ENCODE measurements around the gene MRPS34.
"Not testable (repeated sequence)": the region's sequence is repeated elsewhere in the genome, so short reads cannot be mapped to it uniquely, and the experiment has no call there.

Gene MRPS34

DNA sequence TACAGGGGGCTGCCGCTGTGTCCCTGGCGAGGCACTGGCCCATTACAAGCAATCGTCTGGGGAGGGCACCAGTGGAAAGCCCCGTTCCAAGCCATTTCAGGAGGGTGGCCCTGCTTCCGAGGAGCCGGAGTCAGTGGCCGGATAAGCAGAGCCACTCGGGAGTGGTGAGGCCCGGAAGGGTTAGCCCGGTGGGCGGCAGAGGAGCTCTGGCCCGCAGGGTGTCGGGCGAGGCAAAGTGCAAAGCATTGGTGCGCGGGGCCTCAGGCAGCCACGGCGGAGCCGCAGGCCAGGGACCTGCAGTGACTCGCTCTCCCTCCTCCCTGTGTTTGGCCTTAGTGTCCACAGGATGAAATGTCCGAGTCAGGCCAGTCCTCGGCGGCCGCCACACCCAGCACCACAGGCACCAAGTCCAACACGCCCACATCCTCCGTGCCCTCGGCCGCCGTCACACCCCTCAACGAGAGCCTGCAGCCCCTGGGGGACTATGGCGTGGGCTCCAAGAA is 26.2 kb downstream of the MRPS34 start:
- no peak for DNase-seq

DNA sequence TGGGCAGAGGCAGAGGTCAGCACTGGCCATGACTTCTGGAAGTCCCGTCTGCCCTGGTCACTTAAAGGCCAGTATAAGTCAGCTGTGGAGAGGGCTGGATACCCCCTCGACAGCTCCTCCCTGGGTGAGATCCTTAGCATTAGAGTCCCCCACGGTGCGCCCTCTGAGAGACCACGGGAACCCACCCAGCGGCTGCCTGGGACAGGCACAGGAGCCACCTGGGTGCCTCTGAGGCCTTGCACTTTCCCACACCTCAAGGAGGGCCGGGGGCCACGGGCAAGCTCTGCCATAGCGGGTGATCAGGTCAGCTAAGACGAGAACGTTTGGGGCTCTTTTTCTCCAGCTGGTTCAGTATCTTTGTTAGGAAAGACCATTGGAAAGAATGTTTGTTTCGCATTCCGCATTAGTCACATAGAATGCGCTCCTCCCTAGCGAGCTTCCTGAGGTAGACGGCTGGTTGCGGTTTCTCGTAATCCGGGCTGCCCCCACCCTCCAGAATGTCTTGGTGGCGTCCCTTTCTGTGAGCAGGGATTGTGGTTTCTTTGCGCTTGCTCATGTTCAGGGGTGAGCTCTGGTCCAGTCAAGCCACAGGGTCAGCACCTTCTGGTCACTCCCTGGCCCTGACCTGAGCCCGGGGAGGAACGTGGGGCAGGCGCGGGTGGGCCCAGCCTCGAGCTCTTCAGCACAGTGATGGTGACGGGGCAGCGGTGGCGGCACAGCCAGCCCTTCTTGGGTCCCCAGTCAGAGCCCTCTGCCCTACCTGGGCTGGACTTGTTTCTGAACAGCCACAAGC is 26.8 kb downstream of the MRPS34 start:
- no peak for DNase-seq

DNA sequence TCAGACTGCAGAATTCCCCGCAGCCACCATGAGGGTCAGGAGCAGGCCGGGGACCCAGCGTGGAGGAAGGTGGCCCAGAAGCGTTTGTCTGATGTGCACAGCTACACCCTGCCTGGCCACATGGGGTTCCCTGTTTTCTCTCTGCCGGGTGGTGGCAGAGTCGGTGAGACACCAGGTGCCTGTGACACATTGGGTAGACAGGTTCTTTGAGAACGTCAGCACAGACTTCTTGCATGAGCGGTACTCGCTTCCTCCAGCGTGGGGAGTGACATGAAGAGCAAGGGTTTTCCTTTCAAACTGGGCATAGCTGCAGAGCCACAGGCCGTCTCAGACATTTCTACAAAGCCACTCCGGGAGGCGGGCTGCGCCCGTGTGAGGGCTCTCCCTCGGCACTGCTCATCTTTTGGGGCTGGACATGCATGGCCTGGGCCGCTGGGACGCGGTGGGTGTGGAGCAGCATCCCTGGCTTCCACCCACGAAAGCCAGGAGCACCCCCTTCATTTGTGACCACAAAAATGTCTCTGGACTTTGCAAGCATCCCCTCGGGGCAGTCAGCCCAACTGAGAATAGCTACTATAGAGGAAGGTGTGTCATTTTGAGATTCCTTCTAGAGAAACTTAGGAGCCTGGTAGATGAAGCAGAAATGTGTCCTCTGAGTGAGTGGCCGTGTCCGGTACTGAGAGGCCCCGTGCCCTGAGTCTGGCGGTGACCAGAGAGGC is 27.6 kb downstream of the MRPS34 start:
- DNase-seq: no peak

DNA sequence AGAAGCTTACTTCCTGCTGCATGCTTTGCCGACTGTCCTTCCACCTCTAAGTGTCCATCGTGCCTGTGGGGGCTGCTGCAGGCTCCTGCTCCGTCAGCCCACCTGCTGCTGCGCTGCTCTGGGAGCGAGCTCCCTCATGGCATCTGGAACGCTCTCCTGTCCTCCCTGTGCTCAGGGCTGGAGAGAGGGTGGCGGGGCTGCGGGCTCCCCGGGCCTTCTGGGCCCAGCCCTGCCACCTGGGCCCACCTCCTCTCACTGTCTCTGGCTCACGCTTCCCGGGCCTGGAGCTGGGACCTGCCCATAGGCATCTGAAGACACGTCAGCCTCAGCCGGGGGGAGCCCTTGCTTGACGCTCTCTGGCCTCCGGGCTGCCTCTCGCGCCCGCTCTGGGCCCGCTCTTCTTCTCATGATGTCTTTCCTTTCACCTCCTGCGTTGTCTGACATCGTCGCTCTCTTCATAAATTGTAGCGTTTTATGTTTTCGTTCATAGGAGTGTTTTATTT is 28.5 kb downstream of the MRPS34 start:
- DNase-seq: no peak

DNA sequence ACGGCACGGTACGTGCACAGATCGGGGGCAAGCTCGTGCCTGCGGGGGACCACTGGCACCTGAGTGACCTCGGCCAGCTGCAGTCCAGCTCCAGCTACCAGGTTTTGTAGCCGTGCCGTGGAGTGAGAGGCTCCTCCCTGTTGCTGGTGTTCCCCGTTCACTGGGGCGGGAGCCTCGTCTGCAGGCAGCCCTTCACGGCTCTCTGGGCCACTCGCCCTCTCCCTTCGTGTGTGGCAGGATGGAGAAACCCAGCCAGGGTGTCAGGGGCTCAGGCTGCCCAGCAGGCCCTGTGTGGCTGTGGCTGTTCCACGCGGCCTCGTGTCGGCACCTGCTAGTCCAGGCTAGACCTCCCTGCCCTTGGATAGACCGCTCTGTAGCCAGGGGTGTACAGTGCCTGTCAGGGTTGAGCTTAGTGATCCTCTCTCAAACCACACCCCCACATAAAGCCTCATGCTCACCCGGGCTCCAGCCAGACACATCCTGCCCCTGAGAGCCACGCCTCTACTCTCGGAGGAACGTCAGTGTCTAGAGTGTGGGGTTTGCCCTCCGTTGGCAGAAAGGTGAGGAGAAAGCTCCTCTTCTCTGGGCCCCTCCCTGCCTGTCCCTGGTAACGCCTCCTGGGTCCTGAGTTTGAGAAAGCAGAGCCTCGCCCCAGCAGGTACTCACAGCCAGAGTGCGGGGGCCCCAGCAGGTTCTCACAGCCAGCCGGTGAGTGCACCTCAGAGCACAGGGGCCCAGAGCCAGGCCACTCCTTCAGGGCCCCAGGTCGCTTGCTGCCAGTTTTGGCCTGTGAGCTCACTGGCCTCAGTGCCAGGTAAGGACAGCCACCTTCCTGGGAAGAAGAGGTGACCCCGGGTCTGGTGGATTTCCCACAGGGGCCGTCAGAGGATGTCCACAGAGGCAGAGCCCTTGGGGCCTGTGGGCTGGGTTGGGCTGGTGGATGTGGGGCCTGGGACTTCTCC is 29.3 kb downstream of the MRPS34 start:
- no peak for DNase-seq

DNA sequence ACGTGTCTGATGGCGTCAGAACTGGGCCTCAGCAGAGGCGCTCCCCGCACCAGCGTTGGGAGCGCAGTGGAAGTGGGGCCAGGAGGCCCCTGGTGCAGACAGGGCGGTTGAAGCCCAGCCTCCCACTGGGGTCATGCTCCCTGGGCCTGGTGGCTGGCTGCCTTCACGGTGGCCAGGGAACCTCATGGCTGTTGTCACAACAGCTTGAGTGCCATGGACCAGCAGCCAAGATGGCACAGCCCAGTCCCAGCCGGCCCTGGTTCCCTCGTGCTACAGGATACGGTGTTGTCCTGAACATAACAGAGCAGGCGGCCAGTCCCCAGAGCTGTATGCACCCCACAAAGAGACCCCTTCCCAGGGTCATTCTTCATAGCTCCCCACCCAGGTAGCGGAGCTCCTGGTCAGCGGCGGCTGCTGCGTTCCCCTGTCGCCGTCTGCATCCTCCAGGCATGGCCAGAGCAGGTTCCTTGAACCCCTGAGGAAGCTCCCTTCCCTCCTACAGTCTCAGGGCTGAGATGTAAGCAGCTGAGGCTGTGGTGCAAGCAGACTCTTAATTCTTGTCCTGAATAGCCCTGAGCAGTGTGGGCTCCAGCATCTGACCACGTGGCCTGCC is 31.3 kb downstream of the MRPS34 start:
- DNase-seq: no peak

DNA sequence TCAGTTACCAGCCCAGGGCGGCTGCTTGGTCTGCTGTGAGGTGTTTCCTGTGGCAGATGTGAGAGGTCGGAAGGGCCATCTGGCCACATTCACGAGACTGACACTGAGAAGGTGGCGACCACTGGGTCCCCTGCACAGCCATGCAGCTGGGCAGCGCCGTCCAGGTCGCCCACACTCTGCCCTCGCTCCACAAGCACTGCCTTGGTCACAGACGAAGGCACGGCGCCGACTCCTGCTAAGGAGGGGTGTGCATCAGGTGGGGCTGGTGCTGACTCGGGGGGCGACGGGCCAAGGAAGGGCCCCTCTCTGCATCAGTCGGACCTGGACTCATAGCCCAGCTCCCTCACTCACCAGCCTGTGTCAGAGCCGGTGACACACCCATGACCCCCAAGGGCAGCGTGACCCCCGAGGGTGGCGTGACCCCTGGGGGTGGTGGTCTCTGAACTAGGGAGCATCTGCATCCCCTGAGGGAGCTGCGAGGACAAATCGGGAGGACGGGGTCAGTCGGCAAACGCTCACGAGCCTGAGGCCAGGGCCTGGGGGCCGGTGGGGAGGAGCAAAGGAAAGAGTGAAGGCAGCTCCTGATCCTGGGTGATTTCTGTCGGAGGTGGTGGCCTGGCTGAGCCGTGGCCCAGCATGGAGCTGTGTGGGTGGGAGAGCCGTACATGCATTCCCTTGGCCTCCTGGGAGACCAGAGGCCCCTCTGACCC is 32.0 kb downstream of the MRPS34 start:
- no peak for DNase-seq

DNA sequence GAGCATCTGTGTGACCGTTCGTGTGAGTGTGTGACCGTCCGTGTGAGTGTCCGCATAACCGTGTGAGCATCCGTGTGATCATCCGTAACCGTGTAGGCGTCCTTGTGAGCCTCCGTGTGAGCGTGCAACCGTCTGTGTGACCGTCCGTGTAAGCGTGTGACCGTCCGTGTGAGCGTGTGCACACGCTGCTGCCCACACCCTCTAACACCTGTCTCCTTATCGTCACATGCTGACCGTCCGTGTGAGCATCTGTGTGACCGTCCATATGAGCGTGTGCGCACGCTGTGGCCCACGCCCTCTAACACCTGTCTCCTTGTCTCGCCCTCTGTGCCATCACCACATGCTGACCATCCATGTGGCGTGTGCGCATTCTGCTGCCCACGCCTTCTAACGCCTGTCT is 32.7 kb downstream of the MRPS34 start:
- no peak for DNase-seq

DNA sequence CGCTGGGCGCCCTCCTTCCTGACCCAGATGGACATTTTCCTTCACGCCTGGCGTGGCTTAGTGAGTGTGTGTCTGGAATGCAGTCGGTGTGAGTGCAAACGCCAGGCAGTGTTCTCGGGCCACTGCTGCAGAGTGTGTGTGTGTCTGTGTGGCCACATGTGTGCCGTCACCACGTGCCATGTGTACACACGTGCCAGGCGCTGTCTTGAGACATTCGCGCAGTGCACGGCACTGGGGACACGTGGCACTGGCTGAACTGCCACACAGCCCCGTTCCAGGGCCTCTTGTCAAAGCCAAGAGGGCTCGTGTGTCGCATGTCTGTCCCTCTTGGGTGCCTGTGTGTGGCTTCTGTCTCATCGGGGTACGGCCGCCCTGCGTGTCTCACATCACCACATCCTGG is 38.1 kb downstream of the MRPS34 start:
- DNase-seq: no peak

DNA sequence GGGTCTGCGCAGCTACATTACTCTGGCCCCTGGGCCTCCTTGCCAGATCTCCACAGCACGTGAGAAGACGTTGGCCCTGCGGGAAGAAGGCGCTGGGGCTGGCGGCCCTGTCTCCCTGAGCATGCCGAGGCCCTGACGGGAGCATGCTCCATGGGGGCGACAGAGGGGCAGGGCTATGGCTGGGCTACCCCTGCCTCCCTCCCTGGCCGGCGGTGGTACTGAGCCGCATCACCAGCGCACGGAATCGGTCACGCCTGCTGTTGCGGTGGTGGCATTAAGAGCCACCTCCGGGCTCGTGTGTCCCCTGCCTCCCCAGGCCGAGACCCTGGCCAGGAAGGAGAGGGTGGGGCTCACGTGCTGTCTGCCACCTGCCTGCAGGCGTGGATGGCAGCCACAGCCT is 38.8 kb downstream of the MRPS34 start:
- DNase-seq: no peak

DNA sequence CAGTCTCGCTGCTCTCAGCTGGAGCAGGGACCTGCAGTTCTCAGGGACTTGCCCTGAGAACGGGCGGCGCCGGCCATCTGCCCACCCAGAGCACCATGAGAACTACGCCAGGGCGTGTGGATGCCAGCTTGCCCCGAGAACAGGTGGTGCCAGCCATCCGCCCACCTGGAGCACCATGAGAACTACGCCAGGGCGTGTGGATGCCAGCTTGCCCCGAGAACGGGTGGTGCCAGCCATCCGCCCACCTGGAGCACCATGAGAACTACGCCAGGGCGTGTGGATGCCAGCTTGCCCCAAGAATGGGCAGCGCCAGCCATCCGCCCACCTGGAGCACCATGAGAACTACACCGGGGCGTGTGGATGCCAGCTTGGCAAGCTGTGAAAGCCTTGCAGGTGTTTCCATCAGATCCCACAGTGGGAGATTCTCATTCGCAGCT is 40.4 kb downstream of the MRPS34 start:
- not testable (repeated sequence) for DNase-seq

DNA sequence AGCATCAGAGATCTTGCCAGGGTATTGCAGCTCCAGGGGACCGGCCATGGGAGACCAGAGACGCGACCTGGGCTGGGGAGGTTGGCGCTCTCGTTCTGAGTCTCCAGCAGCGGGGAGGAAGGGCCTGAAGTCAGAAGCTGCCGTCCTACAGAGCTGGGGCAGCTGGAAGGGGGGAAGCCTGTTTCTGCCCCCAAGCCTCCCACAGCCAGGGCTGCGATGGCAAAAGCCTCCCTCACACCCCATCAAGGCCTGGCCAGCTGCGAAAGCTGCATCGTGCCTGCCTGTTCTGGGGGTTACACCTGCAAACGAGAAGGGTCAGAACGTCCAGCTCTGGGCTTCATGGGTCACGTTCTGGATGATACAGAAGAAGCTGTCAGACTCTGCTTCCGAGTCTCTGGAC is 40.9 kb downstream of the MRPS34 start:
- DNase-seq: no peak

DNA sequence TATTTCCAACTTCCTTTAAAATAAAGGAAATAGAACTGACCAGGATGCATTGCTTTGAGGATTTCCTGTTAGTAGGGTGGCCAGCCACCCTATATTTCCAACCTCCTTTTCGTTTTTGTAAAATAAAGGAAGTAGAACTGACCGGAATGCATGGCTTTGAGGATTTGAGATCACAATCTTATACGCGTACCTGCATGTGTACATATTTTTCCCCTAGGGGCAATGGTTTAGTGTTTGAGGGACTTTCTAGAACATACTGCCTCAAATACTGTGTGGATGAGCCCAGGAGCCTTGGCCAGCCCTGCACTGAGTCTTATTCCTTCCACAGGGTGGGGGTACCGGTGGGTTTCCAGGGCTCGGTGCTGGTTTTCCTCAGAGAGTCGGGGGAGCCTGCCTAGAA is 41.3 kb downstream of the MRPS34 start:
- DNase-seq: no peak

DNA sequence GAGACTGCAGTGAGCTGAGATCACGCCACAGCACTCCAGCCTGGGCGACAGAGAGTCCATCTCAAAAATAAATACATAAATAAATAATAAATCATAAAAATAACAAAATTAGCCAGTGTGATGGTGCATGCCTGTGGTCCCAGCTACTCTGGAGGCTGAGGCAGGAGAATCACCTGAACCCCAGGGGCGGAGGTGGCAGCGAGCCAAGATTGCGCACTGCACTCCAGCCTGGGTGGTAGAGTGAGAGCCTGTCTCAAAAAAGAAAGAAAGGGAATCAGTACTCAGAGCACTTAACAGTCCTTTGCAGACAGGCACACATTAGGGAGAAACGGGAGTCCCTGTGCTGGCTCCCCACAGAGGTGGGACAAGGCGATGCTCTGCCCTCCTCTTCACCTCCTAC is 41.9 kb downstream of the MRPS34 start:
- DNase-seq: no peak

DNA sequence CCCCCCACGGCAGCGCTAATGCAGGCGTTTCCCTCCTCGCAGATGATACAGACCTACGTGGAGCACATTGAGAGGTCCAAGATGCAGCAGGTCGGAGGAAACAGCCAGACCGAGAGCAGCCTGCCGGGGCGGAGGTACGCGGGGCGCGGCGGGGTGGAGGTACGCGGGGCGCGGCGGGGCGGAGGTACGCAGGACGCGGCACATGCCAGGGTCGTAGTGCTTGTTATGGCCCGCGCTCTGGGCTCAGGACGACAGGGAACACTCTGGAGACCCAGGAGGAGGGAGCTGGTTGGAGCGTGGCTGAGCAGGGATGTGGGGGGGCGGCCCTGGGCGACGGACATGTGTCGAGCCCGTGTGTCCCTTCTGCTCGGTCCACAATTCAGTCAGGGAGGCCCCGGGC is 43.5 kb downstream of the MRPS34 start:
- no peak for DNase-seq

DNA sequence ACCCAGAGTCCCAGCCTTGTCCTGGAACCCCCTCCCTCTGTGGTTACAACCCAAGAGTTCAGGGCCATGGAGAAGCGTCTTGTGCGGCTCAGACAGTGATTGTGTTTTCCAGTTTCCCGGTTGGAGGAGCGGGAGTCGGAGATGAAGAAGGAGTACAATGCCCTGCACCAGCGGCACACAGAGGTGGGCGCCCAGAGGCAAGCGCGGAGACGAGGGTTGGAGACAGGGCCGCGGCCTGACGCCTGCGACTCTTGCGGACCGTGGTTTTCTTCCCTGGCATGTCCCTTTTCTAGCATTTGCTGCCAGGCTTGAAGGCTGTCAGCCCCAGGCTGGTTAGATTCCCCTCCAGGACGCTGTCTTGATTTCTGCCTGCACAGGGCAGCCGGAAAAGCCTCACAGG is 43.9 kb downstream of the MRPS34 start:
- DNase-seq: no peak

DNA sequence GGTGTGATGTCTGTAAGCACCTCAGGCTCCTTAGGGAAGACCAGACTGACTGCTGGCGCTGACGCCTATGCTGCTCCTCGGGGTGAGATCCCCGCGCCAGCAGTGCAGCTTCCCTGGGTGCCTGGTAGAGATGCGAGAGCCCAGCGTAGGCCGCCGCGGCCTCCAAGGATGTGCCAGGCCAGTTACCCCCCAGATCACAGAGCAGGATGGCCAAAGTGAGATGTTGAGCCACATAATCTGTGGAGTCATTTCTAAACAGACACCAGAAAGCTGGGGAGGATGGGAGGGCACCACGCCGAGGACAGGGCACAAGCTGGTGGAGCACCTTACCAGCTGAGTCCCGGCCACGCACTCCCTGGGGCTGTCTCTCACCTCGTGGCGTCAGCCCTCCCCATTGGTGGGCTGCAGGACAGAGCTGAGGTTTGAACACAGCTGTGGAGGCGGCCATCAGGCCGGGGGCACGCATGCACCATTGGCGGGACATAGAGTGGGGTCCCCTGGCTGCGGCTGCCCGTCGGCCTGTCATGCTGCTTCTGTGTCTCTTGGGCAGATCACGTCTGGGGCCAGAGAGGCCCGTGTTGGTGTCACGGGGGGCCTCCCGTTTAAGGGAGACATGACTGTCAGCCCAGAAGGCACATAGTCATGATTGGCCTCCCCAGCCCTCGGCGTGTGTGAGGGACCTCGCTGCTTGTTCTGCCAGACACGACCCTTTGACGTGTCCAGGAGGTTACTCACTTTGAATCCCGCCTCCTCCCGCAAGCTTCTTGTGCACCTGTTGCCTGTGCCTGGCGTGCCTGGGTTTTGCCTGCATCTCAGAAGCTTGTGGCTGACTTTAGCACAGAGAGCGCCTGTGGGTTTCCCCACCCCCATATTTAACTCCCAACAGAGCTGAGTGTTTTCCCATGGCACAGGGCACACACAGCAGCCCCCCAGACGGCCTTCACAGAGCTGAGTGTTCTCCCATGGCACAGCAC is 45.0 kb downstream of the MRPS34 start:
- no peak for DNase-seq

DNA sequence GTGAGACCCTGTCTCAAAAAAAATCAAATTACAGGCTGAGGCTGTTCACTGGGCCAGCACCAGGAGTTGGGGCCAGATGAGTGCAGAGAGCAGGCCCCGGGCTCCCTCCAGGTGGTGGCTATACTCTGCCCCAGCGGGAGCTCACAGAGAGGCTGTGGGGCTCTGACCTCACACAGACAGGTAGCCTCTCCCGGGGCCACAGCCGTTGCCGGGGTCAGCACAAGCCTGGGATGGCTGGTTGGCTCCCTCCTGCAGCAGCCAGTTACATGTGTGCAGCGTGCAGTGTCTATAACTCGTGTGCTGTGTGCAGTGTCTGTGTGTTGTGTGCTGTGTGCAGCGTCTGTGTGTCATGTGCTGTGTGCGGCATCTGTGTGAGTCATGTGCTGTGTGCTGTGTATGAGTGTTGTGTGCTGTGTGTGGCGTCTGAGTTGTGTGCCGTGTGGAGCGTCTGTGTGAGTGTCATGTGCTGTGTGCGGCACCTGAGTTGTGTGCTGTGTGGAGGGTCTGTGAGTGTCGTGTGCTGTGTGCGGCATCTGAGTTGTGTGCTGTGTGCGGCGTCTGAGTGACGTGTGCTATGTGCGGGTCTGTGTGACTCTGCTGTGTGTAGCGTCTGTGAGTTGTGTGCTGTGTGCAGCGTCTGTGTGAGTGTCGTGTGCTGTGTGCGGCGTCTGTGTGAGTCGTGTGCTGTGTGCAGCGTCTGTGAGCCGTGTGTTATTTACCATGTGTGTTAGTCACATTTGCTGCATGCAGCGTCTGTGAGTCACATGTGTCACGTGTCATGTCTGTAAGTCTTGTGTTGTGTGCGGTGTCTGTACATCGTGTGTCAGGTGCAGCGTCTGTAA is 46.1 kb downstream of the MRPS34 start:
- no peak for DNase-seq

DNA sequence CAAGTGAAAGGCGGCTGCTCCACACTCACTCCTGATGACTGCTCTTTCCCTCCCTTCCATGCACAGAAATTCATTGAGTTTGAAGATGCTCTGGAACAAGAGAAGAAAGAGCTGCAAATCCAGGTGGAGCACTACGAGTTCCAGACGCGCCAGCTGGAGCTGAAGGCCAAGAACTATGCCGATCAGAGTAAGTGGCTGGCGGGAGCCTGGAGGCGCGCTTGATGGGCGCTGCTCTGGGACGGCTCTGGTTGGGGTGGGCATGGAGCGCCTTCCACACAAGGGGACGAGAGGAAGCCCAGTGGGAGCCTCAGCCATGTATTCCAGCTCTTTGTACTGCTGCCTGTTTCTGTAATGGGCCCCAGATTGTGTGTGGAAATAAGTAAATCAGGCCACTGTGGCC is 48.4 kb downstream of the MRPS34 start:
- DNase-seq: no peak

Data from activated CD4-positive, alpha-beta T cell treated with anti-CD3 and anti-CD28 coated beads, Interleukin-10, Interleukin-2, amounts not matched to agents 100 ng/mL and 50 ng/mL, durations not matched to agents 16 hours and 8 hours (primary cell).